NB4 (cell line): ENCODE data around the gene GRIK4.

Experiments
- MAX ChIP-seq: IDR thresholded peaks from 2 replicates; pipeline ENCODE4 v1.6.1; 2011; ENCODE audit warnings: low read depth, low read length
- POLR2A ChIP-seq: IDR thresholded peaks from 2 replicates; pipeline ENCODE4 v1.6.1; 2011; ENCODE audit warnings: mild to moderate bottlenecking; ENCODE audit not compliant: insufficient read length; ENCODE audit errors: extremely low read depth
- TF ChIP-seq, protein P1 (sequence below): IDR thresholded peaks from one replicate; pipeline ENCODE4 v1.5.1; 2012; ENCODE audit warnings: low read depth, low read length

DNA sequence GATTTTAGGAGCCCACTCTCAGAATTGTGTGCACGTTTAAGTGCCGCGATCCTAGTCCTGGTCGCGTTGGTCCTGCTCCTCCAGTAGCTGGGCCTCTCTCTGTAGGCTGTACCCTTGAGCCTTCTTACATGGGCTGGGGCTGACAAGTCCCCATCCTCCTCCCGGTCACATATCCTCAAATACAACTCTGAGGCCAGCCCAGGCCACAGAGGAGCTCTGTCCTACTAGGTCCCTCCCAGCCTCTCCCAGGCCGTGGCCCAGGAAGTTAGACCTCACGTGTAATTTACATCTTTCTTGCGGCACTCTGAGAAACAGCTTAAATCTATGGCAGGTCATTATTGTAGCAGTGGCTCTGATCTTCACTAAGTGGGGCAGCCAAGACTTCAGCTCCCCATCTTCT, 305.2 kb downstream of the GRIK4 start:
- no peak for TF ChIP-seq POLR2A
- TF ChIP-seq, protein P1, sequence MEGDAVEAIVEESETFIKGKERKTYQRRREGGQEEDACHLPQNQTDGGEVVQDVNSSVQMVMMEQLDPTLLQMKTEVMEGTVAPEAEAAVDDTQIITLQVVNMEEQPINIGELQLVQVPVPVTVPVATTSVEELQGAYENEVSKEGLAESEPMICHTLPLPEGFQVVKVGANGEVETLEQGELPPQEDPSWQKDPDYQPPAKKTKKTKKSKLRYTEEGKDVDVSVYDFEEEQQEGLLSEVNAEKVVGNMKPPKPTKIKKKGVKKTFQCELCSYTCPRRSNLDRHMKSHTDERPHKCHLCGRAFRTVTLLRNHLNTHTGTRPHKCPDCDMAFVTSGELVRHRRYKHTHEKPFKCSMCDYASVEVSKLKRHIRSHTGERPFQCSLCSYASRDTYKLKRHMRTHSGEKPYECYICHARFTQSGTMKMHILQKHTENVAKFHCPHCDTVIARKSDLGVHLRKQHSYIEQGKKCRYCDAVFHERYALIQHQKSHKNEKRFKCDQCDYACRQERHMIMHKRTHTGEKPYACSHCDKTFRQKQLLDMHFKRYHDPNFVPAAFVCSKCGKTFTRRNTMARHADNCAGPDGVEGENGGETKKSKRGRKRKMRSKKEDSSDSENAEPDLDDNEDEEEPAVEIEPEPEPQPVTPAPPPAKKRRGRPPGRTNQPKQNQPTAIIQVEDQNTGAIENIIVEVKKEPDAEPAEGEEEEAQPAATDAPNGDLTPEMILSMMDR = no peak
- TF ChIP-seq MAX = no peak
